Spinal cord (tissue), 10 donors: Measurements from ENCODE around the gene TGM3. TPM values are rescaled to one million over a fixed set of nuclear protein-coding genes. Genes with fewer than 3 reads are reported as not detected.

Experiments used
- DNase-seq, 6 donors: peaks; one replicate each; pipeline versions ENCODE4 v3.0.0 to v3.0.0-alpha.2; 2013 to 2015; ENCODE audit warnings: low spot score in 6 of 6, low read depth in 4 of 6
- H3K27ac ChIP-seq: one replicate; pipeline ENCODE4 v1.5.1; 2013; ENCODE audit warnings: low read depth, low read length, control low read depth
- H3K27me3 ChIP-seq: one replicate; pipeline ENCODE4 v1.6.1; 2013; ENCODE audit warnings: low read length; ENCODE audit not compliant: control insufficient read depth, insufficient read depth
- H3K36me3 ChIP-seq: one replicate; pipeline ENCODE4 v1.6.1; 2013; ENCODE audit warnings: low read length; ENCODE audit not compliant: control insufficient read depth, insufficient read depth
- H3K4me1 ChIP-seq: one replicate; pipeline ENCODE4 v1.6.1; 2013; ENCODE audit warnings: low read length; ENCODE audit not compliant: control insufficient read depth, insufficient read depth
- H3K4me3 ChIP-seq: one replicate; pipeline ENCODE4 v1.5.1; 2013; ENCODE audit warnings: low read depth, low read length, control low read depth
- H3K9me3 ChIP-seq: one replicate; pipeline ENCODE4 v1.6.1; 2013; ENCODE audit warnings: low read length; ENCODE audit not compliant: control insufficient read depth, insufficient read depth
- WGBS: methylation state at CpG from one replicate; pipeline ENCODE4 v1.1.5; 2013; ENCODE audit warnings: missing lambda C conversion rate; ENCODE audit not compliant: insufficient coverage; 5-methylcytosine and 5-hydroxymethylcytosine counted together
- polyA plus RNA-seq, 2 donors: library from polyadenylated mRNA; unstranded; fragments of 120-200 nt; gene quantifications; one replicate each; pipeline ENCODE4 v1.2.1, GENCODE V29; 2013; ENCODE audit not compliant: insufficient read length in 2 of 2
- total RNA-seq, 2 donors: library from RNA; depleted of rRNA in 1 of 2; stranded (reverse); fragments of 120-200 nt in 1 of 2; fragments of >200 nt in 1 of 2; gene quantifications; one replicate each; pipeline versions ENCODE4 v1.2.3 to v1.2.4, GENCODE V29; 2013 to 2014
- donor health status: healthy.

The TGM3 gene
- total and polyA plus RNA-seq, 4 donors: 0.39 to 1.3 (median 0.39) TPM

DNA sequence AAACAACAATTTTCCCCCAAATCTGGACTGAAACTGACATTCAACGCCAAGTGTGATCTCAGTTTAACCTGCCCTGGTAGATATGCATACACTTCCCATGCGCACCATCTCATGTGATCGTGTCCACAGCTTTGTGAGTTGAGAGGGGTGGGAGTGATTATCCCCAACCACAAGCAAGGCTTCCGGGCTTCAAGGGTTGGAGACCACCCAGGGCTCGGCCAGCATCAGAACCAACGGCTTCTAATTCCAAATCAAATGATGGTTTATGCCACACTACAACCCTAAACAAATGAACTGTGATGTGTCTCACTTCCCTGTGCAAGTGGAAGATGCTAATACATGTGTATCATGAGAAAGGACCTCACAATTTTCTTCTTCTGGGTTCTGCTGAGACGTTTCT lies 515 bp upstream of the TGM3 start:
- WGBS: no CpG with 5 or more reads among the region's 7 CpGs

GRCh38 chr20:2296524-2297356 lies 939 bp downstream of the TGM3 start:
- Histone ChIP-seq H3K27ac (no peak overlapping the region), H3K9me3 (no peaks in the 10 kb centered on the region), H3K27me3 (no peaks in the 10 kb centered on the region), H3K4me3 (no peak overlapping the region), H3K4me1 (peaks cover 4% of the 10 kb centered on the region), H3K36me3 (no peaks in the 10 kb centered on the region)
- 62% methylated on average over 5 of the region's 5 CpGs for WGBS
- no peak for DNase-seq

More for the DNA sequence above, 515 bp upstream of the TGM3 start:
- no peaks in the 10 kb centered on the region for H3K36me3 ChIP-seq
- no peaks in the 10 kb centered on the region for H3K27me3 ChIP-seq
- no peaks in the 10 kb centered on the region for H3K9me3 ChIP-seq
- H3K4me3 ChIP-seq: no peak overlapping the region
- no peak overlapping the region for H3K27ac ChIP-seq
- H3K4me1 ChIP-seq: peaks cover 4% of the 10 kb centered on the region
- DNase-seq: no peak

DNA sequence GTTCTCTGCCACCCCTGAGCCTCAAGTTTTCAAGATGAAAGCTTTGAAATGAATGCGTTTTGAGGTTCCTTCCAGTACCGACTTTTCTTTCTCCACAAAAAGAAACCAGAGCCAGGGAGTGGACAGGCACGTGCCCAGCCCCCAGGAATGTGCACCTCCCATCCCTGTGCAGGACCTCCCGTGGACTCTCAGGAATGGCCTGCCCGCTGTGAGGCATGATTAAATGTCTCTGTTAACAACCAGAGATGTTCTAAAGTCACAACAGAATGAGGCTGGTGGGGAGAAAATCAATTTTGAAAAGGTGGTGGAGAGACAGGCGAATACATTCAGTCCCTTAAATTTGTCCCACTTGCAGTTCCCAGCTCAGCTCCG lies 1.5 kb downstream of the TGM3 start:
- peak in 1 of 6 donors; percentile 67 for DNase-seq
- H3K27ac ChIP-seq: no peak overlapping the region
- H3K4me3 ChIP-seq: no peak overlapping the region
- H3K27me3 ChIP-seq: no peaks in the 10 kb centered on the region
- 52% methylated on average over 5 of the region's 7 CpGs for WGBS
- H3K9me3 ChIP-seq: no peaks in the 10 kb centered on the region
- no peaks in the 10 kb centered on the region for H3K36me3 ChIP-seq
- H3K4me1 ChIP-seq: peaks cover 4% of the 10 kb centered on the region

GRCh38 chr20:2298116-2298515 lies 2.3 kb downstream of the TGM3 start:
- Histone ChIP-seq H3K9me3 (no peaks in the 10 kb centered on the region), H3K4me3 (no peak overlapping the region), H3K27me3 (no peaks in the 10 kb centered on the region), H3K27ac (no peak overlapping the region), H3K4me1 (peaks cover 4% of the 10 kb centered on the region), H3K36me3 (no peaks in the 10 kb centered on the region)
- DNase-seq: no peak
- 100% methylated on average over 2 of the region's 2 CpGs for WGBS

- no peaks in the 10 kb centered on the region for H3K9me3 ChIP-seq
- WGBS: 97% methylated on average over 5 of the region's 5 CpGs
- no peak overlapping the region for H3K4me3 ChIP-seq
- no peaks in the 10 kb centered on the region for H3K36me3 ChIP-seq
- H3K27me3 ChIP-seq: no peaks in the 10 kb centered on the region
- H3K27ac ChIP-seq: no peak overlapping the region
- H3K4me1 ChIP-seq: peaks cover 4% of the 10 kb centered on the region
- DNase-seq: no peak
These were observed 2.9 kb downstream of the TGM3 start for GRCh38 chr20:2298701-2299100.

DNA sequence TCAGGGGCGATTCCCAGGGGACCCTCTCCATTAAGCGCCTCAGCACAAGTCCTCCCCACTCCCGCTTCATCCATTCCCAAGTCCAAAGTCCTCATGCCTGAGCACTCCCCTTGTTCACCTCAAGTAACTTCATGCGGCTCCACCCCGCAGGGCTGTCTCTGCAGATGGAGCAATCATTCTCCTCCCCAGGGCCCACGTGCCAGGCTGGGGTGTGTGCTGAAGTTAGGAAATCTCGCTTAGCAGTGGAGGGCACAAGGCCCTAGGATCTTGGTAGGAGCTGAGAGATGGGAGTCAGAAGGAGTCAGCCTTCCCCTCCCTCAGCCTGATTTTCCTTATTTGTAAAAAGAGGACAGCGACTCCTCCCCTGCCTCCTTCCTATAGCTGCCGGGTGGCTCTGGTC lies 3.5 kb downstream of the TGM3 start:
- Histone ChIP-seq H3K27ac (no peak overlapping the region), H3K27me3 (no peaks in the 10 kb centered on the region), H3K36me3 (no peaks in the 10 kb centered on the region), H3K4me1 (peaks cover 4% of the 10 kb centered on the region), H3K9me3 (no peaks in the 10 kb centered on the region), H3K4me3 (no peak overlapping the region)
- no peak for DNase-seq
- WGBS: no CpG with 5 or more reads among the region's 9 CpGs

- Histone ChIP-seq H3K9me3 (no peaks in the 10 kb centered on the region), H3K4me1 (peaks cover 7% of the 10 kb centered on the region), H3K27me3 (no peaks in the 10 kb centered on the region), H3K36me3 (no peaks in the 10 kb centered on the region), H3K27ac (no peak overlapping the region), H3K4me3 (no peak overlapping the region)
- DNase-seq: no peak
These were observed 4.2 kb downstream of the TGM3 start for GRCh38 chr20:2300002-2300401.

- no peak for DNase-seq
These were observed 4.6 kb downstream of the TGM3 start for GRCh38 chr20:2300420-2300819.

GRCh38 chr20:2301164-2301622 lies 5.4 kb downstream of the TGM3 start:
- H3K36me3 ChIP-seq: no peaks in the 10 kb centered on the region
- H3K27me3 ChIP-seq: no peaks in the 10 kb centered on the region
- 83% methylated on average over 4 of the region's 5 CpGs for WGBS
- H3K27ac ChIP-seq: no peak overlapping the region
- no peak overlapping the region for H3K4me3 ChIP-seq
- H3K9me3 ChIP-seq: no peaks in the 10 kb centered on the region
- no peak for DNase-seq
- H3K4me1 ChIP-seq: peaks cover 3% of the 10 kb centered on the region

More at GRCh38 chr20:2300420-2300819, 4.6 kb downstream of the TGM3 start:
- no peak overlapping the region for H3K4me3 ChIP-seq
- H3K9me3 ChIP-seq: no peaks in the 10 kb centered on the region
- no peaks in the 10 kb centered on the region for H3K27me3 ChIP-seq
- H3K36me3 ChIP-seq: no peaks in the 10 kb centered on the region
- peaks cover 7% of the 10 kb centered on the region for H3K4me1 ChIP-seq
- 93% methylated on average over 3 of the region's 3 CpGs for WGBS
- no peak overlapping the region for H3K27ac ChIP-seq

- Histone ChIP-seq H3K4me1 (peaks cover 3% of the 10 kb centered on the region), H3K27ac (no peak overlapping the region), H3K27me3 (no peaks in the 10 kb centered on the region), H3K36me3 (no peaks in the 10 kb centered on the region), H3K4me3 (no peak overlapping the region), H3K9me3 (no peaks in the 10 kb centered on the region)
- no peak for DNase-seq
- 88% methylated on average over 3 of the region's 9 CpGs for WGBS
These were observed 6.7 kb downstream of the TGM3 start for GRCh38 chr20:2302384-2303060.
